Gastrocnemius medialis (tissue), 4 donors: ENCODE results near the gene LMNB1.

Experiments
- CTCF ChIP-seq, 5 experiments: fragments of 450-650 bp in 3 of 5; fragments of 200-600 bp in 2 of 5; sonication (generic) in 2 of 5; IDR thresholded peaks in 4 of 5; conservative IDR thresholded peaks in 1 of 5; 1 replicate in 4 of 5; 2 replicates in 1 of 5; pipeline ENCODE4 v1.5.1; 2016 to 2019; ENCODE audit warnings: antibody characterized with exemption in 5 of 5, mild to moderate bottlenecking in 3 of 5, moderate library complexity in 3 of 5
- POLR2A ChIP-seq, 2 donors: fragments of 450-650 bp; IDR thresholded peaks; one replicate each; pipeline ENCODE4 v1.6.1; 2017; ENCODE audit warnings: antibody characterized with exemption in 2 of 2, mild to moderate bottlenecking in 2 of 2, moderate library complexity in 2 of 2

- no peak for TF ChIP-seq CTCF (IDR thresholded peaks at IDR 0.05 in 4 of 5, conservative IDR thresholded peaks at IDR 0.05 in 1 of 5)
- no peak for TF ChIP-seq POLR2A (IDR thresholded peaks at IDR 0.05)
These were observed 95.8 kb downstream of the LMNB1 start for GRCh38 chr5:126872561-126873354.
